NCI-H146 (cell line): ENCODE data around the gene SLC4A1.

ENCODE experiments used
- DNase-seq: peaks from one replicate; lab custom pipeline; 2025; lab: John Stamatoyannopoulos, UW

SLC4A1 gene

DNA sequence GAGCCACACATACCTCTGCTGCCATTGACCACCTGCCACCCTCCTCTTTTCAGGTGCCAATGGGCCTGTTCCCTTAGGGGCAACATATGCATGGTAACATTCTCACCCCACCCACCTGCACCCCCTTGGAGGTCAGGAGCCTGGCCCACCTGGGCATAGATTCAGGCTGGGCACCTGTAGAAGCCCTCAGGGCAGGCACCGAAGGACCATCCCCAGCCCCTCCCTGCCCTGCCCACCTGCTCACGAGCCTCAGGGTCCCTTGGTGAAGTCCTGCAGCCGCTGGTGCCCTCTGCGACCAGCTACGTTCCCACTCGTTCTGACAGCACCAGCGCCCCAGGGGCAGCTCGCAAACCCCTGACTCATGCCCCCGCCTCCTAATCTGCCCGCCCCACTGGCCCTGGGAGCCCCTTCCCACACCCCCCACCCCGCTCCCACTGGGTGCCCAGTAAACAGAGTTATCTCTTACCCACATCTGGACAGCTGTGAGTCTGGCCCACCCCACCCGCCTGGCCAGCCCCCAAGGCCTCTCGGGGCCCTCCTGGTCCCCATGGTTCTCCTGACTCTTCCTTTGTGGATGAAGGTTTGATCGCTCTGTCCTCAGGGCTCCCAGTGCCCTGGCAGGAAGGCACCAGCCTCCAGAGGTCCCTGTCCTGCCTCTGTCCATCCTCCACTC lies at the start of gene SLC4A1:
TSS of gene SLC4A1 (minus strand) at position 318 of the 673 bp plus-strand sequence. CDS start 5,269 bp downstream, outside the sequence.
- no peak for DNase-seq

DNA sequence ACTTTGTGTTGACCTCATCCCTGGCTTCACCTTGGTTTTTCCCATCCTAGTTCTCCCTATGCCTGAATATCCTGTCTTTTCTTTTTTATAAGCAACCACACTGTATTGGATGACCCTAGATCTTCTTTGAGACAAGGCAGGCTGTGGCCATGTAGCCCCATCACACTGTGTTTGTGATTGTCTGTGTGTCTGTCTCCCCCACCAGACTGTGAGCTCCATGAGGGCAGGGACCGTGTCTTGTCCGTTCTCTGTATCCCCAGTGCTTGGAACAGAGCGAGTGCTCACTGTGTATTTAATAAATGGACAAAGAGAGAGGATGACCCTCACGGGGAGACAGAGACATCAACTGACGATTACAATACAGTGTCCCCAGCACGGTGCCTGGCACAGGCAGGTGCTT lies 49.6 kb upstream of the SLC4A1 start:
- DNase-seq: no peak

DNA sequence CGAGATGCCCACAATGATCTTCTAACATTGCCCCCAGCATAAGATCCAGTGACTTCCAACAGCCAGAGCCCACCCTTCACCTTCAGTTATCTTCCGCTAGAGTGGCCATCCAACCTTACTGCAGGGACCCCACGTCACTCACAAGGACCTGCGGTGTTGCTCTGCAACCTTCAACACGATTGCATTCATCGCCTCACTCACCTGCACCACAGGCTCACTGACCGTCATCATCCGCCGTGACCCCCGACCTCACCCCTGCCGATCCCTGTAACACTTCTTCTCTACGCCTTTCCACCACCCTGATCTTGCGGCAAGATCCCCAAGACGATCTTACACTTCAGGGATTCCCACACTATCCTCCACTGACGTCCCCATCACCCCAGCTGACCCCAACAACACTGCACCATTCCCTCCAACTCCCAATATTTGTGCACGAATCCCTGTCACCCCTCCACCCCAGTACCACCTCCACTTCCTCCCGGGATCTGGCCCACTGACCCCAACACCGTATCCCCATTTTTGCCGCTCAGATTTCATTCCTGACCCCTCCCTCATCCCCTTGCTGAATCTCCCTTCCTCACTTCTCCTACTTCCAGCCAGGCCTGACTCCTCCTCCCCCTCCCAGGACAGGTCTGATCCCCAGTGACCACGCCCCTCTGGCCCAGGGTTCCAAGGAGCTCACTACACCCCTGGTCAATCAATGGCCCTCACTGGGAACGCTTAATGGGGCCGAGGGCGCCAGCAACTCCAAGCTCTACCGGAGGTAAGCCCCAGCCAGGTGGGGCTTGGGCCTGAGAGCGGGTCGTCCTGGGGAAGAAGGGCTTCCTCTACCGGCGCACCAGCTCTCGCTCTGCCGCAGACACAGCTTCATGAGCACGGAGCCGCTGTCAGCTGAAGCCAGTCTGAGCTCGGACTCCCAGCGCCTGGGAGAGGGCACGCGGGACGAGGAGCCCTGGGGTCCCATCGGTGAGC lies 48.1 kb upstream of the SLC4A1 start:
- DNase-seq: no peak

DNA sequence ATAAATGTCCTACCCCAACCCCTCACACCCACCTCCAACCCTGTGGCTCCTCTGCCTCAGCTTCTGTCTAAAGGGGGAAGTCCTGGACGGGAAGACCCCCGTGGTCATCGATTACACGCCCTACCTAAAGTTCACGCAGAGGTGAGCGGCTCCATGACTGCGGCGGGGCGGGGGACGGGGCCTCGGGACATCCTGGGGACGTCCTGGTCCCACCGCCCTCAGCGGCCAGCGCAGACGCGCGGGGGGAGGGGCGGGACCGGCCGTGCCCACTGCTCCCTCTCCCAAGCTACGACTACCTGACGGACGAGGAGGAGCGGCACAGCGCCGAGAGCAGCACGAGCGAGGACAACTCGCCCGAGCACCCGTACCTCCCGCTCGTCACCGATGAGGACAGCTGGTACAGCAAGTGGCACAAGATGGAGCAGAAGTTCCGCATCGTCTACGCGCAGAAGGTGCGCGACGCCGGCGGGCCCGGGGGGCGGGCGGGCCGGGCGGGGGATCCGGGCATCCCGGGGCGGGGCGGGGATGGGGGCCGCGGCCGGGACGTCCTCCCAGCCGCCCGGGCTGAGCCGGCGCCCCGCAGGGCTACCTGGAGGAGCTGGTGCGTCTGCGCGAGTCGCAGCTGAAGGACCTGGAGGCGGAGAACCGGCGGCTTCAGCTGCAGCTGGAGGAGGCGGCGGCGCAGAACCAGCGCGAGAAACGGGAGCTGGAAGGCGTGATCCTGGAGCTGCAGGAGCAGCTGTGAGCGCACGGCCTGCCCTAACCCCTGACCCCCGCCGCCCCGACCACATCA lies 47.1 kb upstream of the SLC4A1 start:
- no peak for DNase-seq

DNA sequence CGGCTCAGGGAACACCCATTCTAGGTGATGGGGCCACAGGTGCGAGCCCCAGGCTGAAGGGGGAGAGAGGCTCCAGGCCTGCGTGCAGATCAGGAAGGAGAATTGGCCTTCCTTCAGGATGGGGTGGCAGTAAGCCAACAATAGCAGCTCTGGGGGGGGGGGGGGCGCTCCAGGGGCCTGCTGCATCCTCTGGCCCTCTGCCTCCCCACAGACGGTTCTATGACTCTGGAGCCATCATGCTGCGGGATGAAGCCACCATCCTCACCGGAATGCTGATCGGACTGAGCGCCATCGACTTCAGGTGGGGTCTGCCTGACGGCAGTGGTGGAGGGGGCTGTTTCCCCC lies 46.6 kb upstream of the SLC4A1 start:
- DNase-seq: no peak

DNA sequence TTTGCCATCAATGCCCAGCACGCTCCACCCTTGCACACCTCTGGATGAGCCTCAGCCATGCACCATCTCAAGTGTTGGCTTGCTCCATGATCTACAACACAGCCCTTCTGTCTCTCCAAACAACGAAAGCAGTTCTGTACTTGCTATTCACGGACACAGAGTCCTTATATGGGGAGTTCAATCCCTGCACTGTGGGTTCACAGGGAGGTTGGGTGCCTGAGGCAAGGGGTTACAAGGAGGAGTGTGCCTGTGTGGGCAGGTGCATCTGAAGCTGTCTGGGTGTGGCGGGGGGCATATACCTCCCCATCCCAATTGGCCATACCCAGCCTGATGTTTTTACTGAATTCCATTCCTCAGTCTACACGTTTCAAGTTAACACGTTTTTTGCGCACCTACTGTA lies 46.1 kb upstream of the SLC4A1 start:
- no peak for DNase-seq

DNA sequence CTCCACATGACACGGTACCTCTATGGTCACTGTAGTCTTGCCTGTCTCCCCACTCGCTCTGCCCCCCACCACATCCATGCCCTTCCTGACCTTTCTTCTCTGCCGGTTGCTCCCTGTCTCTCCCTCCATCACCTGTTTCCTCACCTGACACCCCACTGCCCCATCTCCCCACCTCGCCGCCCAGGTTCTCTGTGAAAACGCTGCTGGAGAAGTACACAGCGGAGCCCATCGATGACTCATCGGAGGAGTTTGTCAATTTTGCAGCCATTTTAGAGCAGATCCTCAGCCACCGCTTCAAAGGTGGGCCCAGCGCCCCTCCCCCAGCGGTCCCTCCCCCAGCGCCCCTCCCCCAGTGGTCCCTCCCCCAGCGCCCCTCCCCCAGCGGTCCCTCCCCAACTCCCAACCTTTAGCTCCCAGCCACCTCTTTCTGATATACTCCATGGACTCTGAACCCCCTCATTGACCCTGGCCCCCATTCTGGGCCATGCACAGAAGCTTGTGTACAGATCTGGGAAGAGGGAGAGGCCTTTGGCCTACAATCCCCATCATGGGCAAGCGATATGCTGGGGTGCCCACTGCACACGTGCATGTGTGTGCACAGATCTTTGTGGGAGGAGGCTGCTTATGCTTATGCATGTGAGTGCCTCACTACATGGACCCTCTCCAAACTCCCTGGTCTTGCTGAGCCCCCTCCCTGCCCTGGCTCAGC lies 44.6 kb upstream of the SLC4A1 start:
- DNase-seq: no peak

DNA sequence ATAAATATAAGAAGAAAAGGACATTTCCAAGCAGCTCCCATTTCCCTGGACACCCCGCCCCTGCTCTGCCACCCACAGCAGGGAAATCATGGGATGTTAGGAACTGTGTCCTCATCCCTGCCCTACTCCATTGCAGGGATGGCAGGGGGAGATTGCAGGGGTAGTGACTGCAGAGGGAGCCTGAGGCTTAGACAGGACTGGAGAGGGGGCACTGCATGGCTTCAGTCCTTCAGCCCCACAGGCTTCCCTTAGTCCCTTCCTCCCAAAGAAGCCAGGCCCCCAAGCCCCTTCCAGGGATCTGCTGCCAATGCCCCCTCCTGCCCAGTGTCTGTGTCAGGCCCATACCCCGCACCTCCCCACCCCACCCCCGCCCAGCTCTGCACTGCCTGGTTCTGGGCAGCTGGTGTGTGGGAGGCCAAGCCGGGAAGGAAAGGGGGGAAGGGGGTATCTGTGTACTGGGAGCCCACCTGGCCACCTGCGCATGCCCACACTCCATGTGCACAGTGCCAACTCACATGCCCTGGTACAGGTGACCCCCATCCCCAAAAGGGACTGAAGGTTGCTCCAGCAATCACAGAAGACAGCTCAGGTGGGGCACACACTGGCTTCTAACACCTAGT lies 43.7 kb upstream of the SLC4A1 start:
- DNase-seq: no peak

DNA sequence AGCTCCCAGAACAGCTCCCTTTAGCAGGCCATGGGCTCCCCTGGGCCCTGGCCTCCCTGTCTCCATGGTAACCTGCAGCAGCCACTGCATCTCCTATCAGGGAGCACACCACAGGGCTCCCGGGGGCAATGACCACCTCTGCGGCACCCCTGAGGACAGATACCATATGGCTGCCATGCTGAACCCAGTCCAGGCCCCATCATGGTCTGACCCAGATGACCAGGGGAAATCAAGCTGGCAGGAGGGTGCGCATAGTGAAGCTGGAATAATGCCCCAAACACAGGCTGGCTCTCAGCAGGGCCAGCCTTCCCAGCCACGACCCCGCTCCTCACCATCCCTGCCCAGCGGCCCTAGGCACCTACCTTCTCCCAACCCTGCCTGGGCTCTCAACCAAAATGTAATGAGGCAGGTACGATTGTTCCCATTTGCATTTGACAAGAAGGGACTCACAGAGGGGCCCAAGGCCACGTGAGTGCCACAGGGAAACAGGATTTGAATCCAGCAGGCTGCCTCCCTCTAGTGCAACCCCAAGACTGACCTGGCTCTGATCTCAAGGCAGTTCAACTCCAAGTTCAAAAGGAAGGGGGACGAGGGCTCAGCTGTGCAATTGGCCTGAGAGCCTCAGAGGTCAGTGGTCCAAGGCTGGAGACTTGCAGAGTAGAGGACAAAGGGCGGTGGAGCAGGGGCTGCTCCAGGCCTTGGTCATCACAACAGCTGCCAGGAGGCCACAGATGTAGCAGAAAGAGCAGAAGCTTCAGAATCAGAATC lies 42.9 kb upstream of the SLC4A1 start:
- no peak for DNase-seq

DNA sequence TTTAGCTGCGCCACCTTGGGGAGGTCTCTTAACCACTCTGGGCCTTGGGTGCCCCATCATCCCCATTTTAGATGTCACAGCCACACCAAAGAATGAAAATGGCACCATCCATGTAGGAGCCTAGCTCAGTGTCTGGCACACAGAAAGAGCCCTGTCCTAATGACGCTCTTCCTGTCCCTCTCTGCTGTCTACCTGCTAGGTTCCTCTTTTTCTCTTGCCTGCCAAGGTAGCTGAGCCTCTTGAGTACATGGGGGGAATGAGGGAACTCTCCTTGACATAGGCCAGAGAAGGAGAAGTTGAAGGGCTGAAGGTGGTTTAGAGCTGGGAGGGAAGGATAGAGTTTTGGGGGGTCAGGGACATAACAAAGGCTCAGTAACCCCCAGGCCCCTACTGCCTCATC lies 42.3 kb upstream of the SLC4A1 start:
- DNase-seq: no peak

DNA sequence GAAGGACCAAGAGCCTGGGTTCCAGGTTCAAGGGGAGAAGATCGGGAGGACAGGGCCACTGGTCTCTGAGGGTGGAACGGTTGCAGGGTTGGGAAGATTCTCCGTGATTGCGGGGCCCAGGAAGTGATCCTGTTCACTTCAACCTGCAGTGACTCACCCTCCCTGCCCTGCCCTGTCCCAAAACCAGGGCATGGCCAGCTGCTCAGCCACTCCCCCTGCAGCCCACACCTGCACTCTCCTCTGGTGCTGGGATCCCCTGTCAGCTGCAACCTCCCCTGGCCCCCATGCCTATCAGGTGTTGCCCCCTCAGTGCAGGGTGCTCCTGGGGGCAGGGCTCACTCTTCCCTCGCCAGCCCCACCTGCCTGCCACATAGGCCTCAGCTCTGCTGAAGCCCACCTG lies 41.5 kb upstream of the SLC4A1 start:
- DNase-seq: no peak

DNA sequence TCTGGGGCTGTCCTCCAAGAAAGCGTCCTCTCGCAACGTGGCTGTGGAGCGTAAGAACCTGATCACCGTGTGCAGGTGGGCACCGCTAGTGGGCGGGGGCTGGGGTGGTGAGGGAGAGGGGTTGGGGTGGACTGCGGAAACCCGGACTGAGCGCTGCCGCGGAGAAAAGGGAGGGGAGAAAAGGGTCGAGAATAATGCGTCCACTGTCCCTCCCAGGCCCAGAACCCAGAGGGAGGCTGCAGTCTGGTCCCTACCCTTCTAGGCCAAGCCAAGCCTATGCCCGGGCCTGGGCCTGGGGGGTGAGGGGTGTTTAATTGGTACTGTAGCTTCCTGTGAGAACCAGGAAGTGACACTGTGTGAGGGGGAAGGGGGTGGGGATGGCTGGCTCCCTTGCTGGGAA lies 40.9 kb upstream of the SLC4A1 start:
- peak; percentile 55 for DNase-seq

DNA sequence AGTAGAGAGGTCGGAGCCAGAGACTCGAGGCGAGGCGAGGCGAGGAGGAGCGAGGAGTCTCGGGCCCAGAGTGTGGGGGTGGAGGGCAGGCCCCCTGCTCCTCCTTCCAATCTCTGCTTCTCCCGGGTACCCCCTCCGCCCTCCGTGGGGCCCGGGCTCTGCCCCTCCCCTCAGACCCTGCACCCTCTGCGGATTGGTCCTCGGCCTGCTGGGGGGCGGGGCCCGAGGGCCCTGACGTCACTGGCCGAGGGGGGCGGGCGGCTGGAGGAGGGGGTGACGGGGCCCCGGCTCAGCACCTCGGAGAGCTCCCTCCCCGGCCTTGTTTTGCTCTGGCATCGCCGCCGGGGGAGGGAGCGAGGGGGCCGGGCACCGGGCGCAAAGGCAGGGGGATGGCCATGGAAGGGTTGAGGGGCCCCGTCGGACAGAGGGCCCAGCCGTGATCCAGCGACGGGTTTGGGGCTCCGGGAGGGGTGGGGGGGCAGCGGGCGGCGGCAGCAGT lies 40.4 kb upstream of the SLC4A1 start, which contains the start of gene RUNDC3A:
TSS of gene RUNDC3A (plus strand) at position 282 of the 499 bp plus-strand sequence. CDS start 232 bp downstream, outside the sequence.
- DNase-seq: peak; percentile 92

DNA sequence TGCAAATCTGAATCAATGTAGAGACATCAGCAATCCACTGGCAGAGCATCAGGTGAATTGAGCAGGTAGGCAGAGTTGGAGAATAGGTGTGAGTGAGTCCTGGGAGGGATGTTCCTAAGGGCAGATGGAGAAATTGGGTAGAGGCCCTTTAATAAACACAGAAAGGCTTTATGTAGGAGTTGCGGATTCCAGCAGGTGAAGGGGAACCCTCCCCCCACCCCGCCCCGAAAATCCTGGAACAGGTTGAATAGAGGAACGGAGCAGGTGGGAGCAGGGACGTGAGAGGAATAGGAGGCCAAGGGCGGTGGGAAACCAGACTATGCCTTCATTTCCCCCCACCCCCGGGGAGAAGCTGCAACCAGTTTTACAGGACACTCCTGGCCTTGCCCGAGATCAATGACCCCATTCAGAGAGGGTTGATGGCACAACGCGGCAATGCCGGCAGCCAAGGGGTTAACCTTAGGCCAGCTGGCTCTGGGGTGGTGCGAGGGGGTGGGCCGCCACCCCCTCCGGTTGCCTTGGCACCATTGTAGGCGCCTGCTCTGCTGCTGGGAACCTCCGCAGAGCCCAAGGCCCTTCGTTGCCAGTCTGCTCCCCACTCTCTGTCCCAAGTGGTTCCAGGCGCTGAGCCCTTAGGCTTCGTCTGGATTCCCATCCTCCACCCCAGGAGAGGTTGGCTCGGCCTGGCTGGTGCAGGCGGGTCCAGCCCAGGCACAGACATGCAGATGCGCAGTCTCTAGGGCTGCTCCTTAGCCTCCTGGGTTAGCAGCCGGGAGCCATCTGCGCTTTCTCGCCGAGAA lies 39.7 kb upstream of the SLC4A1 start:
- DNase-seq: peak; percentile 69

DNA sequence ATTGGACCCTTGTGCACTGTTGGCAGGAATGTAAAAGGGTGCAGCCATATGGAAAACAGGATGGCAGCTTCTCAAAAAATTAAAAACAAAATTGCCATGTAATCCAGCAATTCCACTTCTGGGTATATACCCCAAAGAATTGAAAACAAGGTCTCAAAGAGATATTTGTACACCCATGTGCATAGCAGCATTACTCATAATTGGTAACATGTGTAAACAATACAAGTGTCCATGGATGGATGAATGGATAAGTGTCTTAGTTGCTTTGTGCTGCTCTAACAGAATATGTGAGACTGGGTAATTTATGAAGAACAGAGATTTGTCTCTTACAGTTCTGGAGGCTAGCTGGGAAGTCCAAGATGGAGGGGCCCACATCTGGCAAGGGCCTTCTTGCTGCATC lies 36.7 kb upstream of the SLC4A1 start:
- DNase-seq: no peak

DNA sequence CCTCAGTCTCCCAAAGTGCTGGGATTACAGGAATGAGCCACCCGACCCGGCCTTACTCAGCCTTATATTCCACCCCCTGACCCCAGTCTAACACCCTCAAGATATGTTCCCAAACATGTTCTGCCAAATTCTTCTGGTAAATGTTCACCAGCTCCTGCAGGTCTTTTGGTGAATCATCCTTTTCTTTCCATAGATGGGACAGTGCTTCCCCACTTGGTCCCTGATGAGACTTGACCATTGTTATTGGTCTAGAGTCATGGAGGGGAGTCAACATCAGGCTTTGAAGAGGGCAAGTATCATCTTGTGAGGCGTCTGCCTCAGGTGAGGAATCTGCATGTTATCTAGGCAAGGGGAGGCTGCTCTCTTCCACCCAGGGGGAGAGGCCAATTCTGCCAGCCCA lies 30.0 kb upstream of the SLC4A1 start:
- DNase-seq: no peak

DNA sequence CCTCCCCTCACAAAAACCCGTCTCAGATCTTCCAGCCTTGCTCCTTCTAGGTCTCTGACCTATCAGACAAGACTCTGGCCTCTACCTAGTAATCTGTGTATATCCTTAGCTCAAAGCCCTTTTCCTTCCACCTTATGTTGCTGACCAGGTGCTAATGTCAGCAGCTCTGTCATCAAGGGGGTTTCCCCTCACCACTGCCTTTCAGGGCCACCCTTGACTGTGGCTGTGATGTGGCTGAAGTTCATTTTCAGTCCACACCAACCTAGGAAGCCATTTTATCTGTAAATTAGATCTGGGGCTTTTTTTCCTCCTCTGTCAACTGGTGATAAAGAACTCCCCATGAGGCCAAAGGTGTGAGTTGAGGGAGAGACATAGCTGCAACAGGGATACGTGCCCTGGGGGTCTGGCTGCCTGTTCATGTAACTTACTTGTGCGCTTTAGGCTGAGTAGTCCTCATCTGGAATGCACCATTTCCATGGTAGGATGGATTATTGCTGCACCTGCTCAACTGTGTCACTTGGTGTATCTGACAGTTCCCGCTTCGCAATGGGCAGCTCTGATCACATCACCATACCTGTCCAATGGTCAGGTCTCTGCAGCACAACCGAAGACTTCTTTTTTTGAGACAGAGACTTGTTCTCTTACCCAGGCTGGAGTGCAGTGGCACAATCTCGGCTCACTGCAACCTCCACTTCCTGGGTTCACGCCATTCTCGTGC lies 25.7 kb upstream of the SLC4A1 start:
- DNase-seq: no peak

DNA sequence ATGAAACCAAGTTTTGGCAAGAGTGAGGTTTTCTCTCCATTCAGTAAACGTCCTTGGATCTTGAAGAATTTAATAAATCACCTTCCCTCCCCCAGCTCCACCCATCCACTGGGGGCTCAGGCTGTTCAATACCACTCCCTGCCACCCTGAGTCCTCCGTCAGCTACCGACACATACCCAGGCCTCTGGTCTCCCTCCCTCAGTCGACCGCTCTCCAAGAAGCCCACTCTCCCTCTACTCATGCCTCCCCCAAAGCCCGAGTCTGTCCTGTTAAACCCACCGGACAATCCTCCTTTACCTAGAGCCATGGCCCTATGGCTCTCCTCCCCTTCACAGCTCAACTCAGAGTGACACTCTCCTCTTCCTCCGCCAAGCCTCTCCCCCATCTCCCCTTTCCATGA lies 19.7 kb upstream of the SLC4A1 start:
- DNase-seq: no peak

DNA sequence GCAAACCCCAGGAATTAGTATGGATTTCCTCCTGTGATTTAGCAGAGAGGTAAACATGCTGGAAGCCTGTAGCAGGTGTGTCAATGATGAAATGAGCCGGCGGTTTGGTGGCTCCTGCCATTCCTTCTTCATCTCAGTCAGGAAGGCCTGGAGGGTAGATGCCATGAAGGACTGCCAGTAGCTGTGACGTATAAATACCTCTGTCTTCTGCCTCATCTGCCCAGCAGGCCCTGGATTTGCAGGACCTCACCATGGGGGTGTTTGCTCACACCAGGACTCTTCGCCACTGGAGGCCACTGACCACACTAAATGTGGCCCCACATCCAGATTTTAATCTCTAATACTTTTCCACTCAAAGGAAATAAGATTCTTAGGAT lies 16.1 kb upstream of the SLC4A1 start:
- DNase-seq: peak; percentile 5
